ENCODE measurements around the gene ARRB1.
"Not testable (repeated sequence)": the region's sequence is repeated elsewhere in the genome, so short reads cannot be mapped to it uniquely, and the experiment has no call there.

ARRB1 gene

GRCh38 chr11:75342231-75342918 lies 9.1 kb downstream of the ARRB1 start:
- DNase-seq: no peak

- no peak for DNase-seq
Observed at GRCh38 chr11:75341612-75342011, 9.8 kb downstream of the ARRB1 start.

- no peak for DNase-seq
Observed at GRCh38 chr11:75339685-75340409, 11.6 kb downstream of the ARRB1 start.

- no peak for DNase-seq
Observed at GRCh38 chr11:75338516-75339208, 12.8 kb downstream of the ARRB1 start.

- no peak for DNase-seq
Observed at GRCh38 chr11:75337195-75337654, 14.2 kb downstream of the ARRB1 start.

GRCh38 chr11:75334976-75335375 lies 16.5 kb downstream of the ARRB1 start:
- no peak for DNase-seq

GRCh38 chr11:75334402-75334891 lies 17.0 kb downstream of the ARRB1 start:
- DNase-seq: no peak

- no peak for DNase-seq
Observed at GRCh38 chr11:75333807-75334140, 17.7 kb downstream of the ARRB1 start.

- no peak for DNase-seq
Observed at GRCh38 chr11:75333022-75333806, 18.2 kb downstream of the ARRB1 start.

- not testable (repeated sequence) for DNase-seq
Observed at GRCh38 chr11:75331761-75332160, 19.7 kb downstream of the ARRB1 start.

GRCh38 chr11:75331304-75331703 lies 20.2 kb downstream of the ARRB1 start:
- DNase-seq: not testable (repeated sequence)

- DNase-seq: not testable (repeated sequence)
Observed at GRCh38 chr11:75330886-75331285, 20.6 kb downstream of the ARRB1 start.

- no peak for DNase-seq
Observed at GRCh38 chr11:75330291-75330690, 21.2 kb downstream of the ARRB1 start.

GRCh38 chr11:75328426-75329277 lies 22.8 kb downstream of the ARRB1 start:
- peak; percentile 58 for DNase-seq

GRCh38 chr11:75326439-75326810 lies 25.0 kb downstream of the ARRB1 start:
- peak; percentile 61 for DNase-seq

- DNase-seq: peak; percentile 74
Observed at GRCh38 chr11:75325713-75326438, 25.6 kb downstream of the ARRB1 start.

GRCh38 chr11:75324740-75325139 lies 26.7 kb downstream of the ARRB1 start:
- DNase-seq: no peak

GRCh38 chr11:75324189-75324588 lies 27.3 kb downstream of the ARRB1 start:
- no peak for DNase-seq

GRCh38 chr11:75323609-75324008 lies 27.9 kb downstream of the ARRB1 start:
- DNase-seq: no peak

GRCh38 chr11:75320643-75321042 lies 30.8 kb downstream of the ARRB1 start:
- DNase-seq: no peak

GRCh38 chr11:75320046-75320618 lies 31.3 kb downstream of the ARRB1 start:
- no peak for DNase-seq

Data from stimulated activated CD8-positive, alpha-beta memory T cell treated with anti-CD3 and anti-CD28 coated beads, Interleukin-4, amount 100 ng/mL, for 48 hours (primary cell).